GM08714 (cell line): ENCODE results near the gene CD4.

Experiments used
- H3K4me3 ChIP-seq: fragments of 200-500 bp; sonication (Bioruptor generic); 2 replicates; pipeline ENCODE4 v1.5.1; 2014; ENCODE audit warnings: mild to moderate bottlenecking, low read length, inconsistent platforms
- ZNF274 ChIP-seq: IDR thresholded peaks from 2 replicates; pipeline ENCODE4 v1.6.1; 2012; ENCODE audit warnings: mild to moderate bottlenecking, low read depth, low read length

CD4 gene

GRCh38 chr12:6823182-6824084 is 34.1 kb downstream of the CD4 start:
- TF ChIP-seq ZNF274: no peak
- no peak overlapping the region for H3K4me3 ChIP-seq

- no peak for TF ChIP-seq ZNF274
- no peak overlapping the region for H3K4me3 ChIP-seq
These were observed 34.9 kb downstream of the CD4 start for GRCh38 chr12:6824085-6824775.

GRCh38 chr12:6824901-6825381 is 35.6 kb downstream of the CD4 start:
- TF ChIP-seq ZNF274: no peak
- H3K4me3 ChIP-seq: no peak overlapping the region

DNA sequence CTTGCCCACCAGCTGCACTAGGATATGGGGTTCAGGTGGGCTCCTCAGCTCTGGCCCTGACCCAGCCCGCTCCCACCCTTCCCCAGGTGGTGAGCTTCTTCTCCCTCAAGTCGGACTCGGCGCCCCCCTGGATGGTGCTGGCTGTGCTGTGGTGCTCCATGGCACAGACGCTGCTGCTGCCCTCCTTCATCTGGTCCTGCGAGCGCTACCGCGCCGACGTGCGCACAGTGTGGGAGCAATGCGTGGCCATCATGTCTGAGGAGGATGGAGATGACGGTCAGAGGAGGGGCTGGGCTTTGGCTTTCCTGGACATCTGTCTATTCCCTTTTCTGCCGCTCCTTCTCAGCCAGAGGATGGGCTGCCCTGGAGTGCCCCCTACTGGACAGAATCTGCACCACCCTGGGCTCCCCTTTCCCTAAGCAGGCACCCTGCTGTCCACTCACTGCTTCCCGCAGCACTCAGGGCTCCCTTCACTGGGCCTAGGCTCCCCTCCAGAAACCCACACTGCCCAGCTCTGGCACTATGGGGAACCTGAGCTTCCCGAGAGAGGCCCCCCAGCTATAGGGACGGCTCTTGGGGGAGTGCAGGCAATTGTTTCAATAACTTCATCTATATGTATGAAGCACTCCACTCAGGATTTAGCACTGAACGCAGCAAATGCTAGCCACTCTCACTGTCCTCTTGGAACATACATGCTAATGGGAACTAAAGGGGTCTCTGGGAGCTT is 36.2 kb downstream of the CD4 start:
- TF ChIP-seq ZNF274: no peak
- H3K4me3 ChIP-seq: no peak overlapping the region

- H3K4me3 ChIP-seq: no peak overlapping the region
- no peak for TF ChIP-seq ZNF274
These were observed 36.9 kb downstream of the CD4 start for GRCh38 chr12:6826125-6826733.

GRCh38 chr12:6826734-6827436 is 37.6 kb downstream of the CD4 start:
- no peak for TF ChIP-seq ZNF274
- H3K4me3 ChIP-seq: no peak overlapping the region

DNA sequence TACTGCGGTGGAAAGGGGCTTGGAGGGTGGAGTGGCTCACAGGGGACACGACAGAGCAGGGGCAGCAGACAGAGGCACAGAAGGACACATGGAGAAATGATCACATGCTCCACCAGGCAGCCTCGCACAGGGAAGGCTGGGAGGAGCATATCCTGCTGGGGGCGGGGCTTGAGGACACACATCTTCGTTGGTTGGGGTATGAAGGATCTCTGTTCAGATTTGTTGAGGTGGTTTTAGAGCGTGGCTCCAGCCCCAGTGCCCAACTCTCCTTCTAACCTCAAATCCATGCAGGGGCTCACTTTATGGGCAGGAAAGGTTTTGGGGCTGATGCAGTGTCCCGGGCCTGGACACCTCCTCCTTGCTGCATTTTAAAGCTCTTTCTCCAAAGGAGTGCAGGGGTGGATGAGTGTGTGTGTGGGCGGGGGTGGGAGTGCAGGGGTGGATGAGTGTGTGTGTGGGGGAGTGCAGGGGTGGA is 38.1 kb downstream of the CD4 start:
- no peak overlapping the region for H3K4me3 ChIP-seq
- no peak for TF ChIP-seq ZNF274

DNA sequence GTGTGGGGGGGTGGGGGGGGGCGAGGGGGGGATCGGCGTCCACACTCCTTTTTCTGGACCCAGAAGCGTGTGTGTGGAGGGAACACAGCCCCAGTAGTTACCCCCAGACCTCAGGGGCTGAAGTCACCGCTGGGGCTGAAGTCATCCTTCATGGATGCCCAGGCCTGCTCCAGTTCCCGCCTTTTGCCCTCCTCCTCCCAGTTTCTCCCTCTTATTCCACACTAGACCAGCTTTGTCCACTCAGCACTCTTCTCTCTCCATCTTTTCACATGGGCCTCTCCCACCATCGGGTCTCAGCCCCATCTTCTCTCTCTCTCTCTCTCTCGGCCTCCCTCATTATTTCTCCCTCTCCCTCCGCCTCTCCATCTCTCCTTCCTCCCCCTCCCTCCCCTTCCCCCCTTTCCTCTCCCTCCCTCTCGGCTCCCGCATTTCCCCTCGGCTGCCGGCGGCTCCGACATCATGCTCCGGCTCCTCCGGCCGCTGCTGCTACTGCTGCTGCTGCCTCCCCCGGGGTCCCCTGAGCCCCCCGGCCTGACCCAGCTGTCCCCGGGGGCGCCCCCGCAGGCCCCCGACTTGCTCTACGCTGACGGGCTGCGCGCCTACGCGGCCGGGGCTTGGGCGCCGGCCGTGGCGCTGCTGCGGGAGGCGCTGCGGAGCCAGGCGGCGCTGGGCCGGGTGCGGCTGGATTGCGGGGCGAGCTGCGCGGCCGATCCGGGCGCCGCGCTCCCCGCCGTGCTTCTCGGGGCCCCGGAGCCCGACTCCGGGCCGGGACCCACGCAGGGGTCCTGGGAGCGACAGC is 38.9 kb downstream of the CD4 start, which contains the start of gene P3H3:
Gene P3H3 (plus strand): TSS at position 426 of the 799 bp plus-strand sequence. CDS start 34 bp downstream, at position 460.
- H3K4me3 ChIP-seq: peak within 1 kb of the TSS; percentile 44
- TF ChIP-seq ZNF274: no peak

- no peak for TF ChIP-seq ZNF274
- peak overlapping the region; percentile 44 for H3K4me3 ChIP-seq
These were observed 39.6 kb downstream of the CD4 start for GRCh38 chr12:6828781-6829535.

GRCh38 chr12:6829536-6830220 is 40.4 kb downstream of the CD4 start:
- H3K4me3 ChIP-seq: no peak overlapping the region
- TF ChIP-seq ZNF274: no peak

DNA sequence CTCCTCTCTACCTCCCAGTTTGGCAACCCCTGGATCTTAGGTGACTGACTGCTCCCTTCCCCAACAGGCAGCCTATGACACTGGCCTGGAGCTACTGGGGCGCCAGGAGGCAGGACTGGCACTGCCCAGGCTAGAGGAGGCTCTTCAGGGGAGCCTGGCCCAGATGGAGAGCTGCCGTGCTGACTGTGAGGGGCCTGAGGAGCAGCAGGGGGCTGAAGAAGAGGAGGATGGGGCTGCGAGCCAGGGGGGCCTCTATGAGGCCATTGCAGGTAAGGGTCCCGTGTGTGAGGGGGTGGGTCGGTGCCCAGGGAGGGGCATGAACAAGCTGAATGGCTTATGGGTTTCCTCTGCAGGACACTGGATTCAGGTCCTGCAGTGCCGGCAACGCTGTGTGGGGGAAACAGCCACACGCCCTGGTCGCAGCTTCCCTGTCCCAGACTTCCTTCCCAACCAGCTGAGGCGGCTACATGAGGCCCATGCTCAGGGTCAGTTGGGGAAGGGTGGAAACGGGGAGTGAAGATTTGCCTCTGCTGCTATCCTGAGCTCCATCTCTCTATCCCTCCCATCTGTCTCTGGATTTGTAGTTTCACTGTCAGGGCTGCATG is 41.1 kb downstream of the CD4 start:
- H3K4me3 ChIP-seq: no peak overlapping the region
- TF ChIP-seq ZNF274: no peak
